Neuronal stem cell (in vitro differentiated cells): ENCODE measurements around the gene UNC13C.

Experiments used
- DNase-seq: peaks from one replicate; pipeline ENCODE4 v3.0.0-alpha.2; 2013; ENCODE audit warnings: low spot score
- H2AFZ ChIP-seq: one replicate; pipeline ENCODE4 v1.6.1; 2013; ENCODE audit warnings: mild to moderate bottlenecking, low read length, inconsistent platforms
- H2AK5ac ChIP-seq: 2 replicates; pipeline ENCODE4 v1.6.1; 2013; ENCODE audit warnings: low read depth, mild to moderate bottlenecking, inconsistent platforms, low read length, moderate library complexity, mixed read lengths
- H2BK120ac ChIP-seq: 2 replicates; pipeline ENCODE4 v1.6.1; 2013; ENCODE audit warnings: low read depth, mild to moderate bottlenecking, inconsistent platforms, low read length, moderate library complexity, mixed read lengths
- H2BK12ac ChIP-seq: one replicate; pipeline ENCODE4 v1.6.1; 2013; ENCODE audit warnings: low read length, inconsistent platforms
- H2BK15ac ChIP-seq: 2 replicates; pipeline ENCODE4 v1.6.1; 2013; ENCODE audit warnings: mild to moderate bottlenecking, low read length, inconsistent platforms, mixed read lengths
- H2BK5ac ChIP-seq: one replicate; pipeline ENCODE4 v1.6.1; 2013; ENCODE audit warnings: inconsistent platforms, mild to moderate bottlenecking, low read length, moderate library complexity
- H3K14ac ChIP-seq: one replicate; pipeline ENCODE4 v1.6.1; 2013; ENCODE audit warnings: low read length, inconsistent platforms
- H3K18ac ChIP-seq: 2 replicates; pipeline ENCODE4 v1.6.1; 2013; ENCODE audit warnings: low read length, inconsistent platforms
- H3K23ac ChIP-seq: 2 replicates; pipeline ENCODE4 v1.6.1; 2013; ENCODE audit warnings: low read depth, mild to moderate bottlenecking, mixed read lengths, low read length, inconsistent platforms; ENCODE audit not compliant: poor library complexity
- H3K27ac ChIP-seq: replicated peaks from 3 replicates; pipeline ENCODE4 v1.5.1; 2013; ENCODE audit warnings: low read length, inconsistent platforms
- H3K27me3 ChIP-seq, 3 experiments: 2 replicates each; pipeline ENCODE4 v1.6.1; 2013; ENCODE audit warnings: low read length in 3 of 3, mild to moderate bottlenecking in 2 of 3, inconsistent platforms in 1 of 3, low read depth in 1 of 3, mixed read lengths in 1 of 3, moderate library complexity in 1 of 3; ENCODE audit not compliant: control insufficient read depth in 3 of 3, insufficient read depth in 3 of 3
- H3K36me3 ChIP-seq, 2 donors: replicated peaks in 1 of 2; 2 replicates each; pipeline ENCODE4 v1.6.1; 2013; ENCODE audit warnings: low read length in 2 of 2; ENCODE audit not compliant: control insufficient read depth in 2 of 2, insufficient read depth in 2 of 2
- H3K4ac ChIP-seq: 2 replicates; pipeline ENCODE4 v1.6.1; 2013; ENCODE audit warnings: inconsistent platforms, mild to moderate bottlenecking, low read length, moderate library complexity
- H3K4me1 ChIP-seq, 2 donors: 1 replicate in 1 of 2; 2 replicates in 1 of 2; pipeline ENCODE4 v1.6.1; 2013; ENCODE audit warnings: low read length in 2 of 2, low read depth in 1 of 2; ENCODE audit not compliant: control insufficient read depth in 2 of 2, insufficient read depth in 1 of 2
- H3K4me2 ChIP-seq: one replicate; pipeline ENCODE4 v1.6.1; 2013; ENCODE audit warnings: mild to moderate bottlenecking, low read length, inconsistent platforms; ENCODE audit not compliant: insufficient read depth, poor library complexity, severe bottlenecking
- H3K4me3 ChIP-seq, 2 donors: 2 replicates each; pipeline ENCODE4 v1.5.1; 2013; ENCODE audit warnings: low read length in 2 of 2, mild to moderate bottlenecking in 2 of 2, inconsistent platforms in 1 of 2, moderate library complexity in 1 of 2
- H3K79me1 ChIP-seq: one replicate; pipeline ENCODE4 v1.6.1; 2013; ENCODE audit warnings: low read depth, mild to moderate bottlenecking, inconsistent platforms, low read length, moderate library complexity
- H3K9ac ChIP-seq: one replicate; pipeline ENCODE4 v1.6.1; 2013; ENCODE audit warnings: mild to moderate bottlenecking, low read depth, low read length, inconsistent platforms; ENCODE audit not compliant: poor library complexity
- H3K9me3 ChIP-seq, 2 donors: replicated peaks in 1 of 2; 2 replicates each; pipeline versions ENCODE3 to v1.6.1; 2013; ENCODE audit warnings: low read length in 2 of 2, mild to moderate bottlenecking in 2 of 2, inconsistent platforms in 1 of 2, low read depth in 1 of 2, mixed read lengths in 1 of 2, moderate library complexity in 1 of 2; ENCODE audit not compliant: control insufficient read depth in 2 of 2, insufficient read depth in 1 of 2
- H4K8ac ChIP-seq: one replicate; pipeline ENCODE4 v1.6.1; 2013; ENCODE audit warnings: low read depth, mild to moderate bottlenecking, inconsistent platforms, low read length, moderate library complexity
- H4K91ac ChIP-seq: one replicate; pipeline ENCODE4 v1.6.1; 2013; ENCODE audit warnings: low read length, low read depth, mild to moderate bottlenecking, inconsistent platforms; ENCODE audit not compliant: poor library complexity
- WGBS, 2 donors: extraction: QIAGEN DNeasy Blood & Tissue Kit; methylation state at CpG; one replicate each; pipeline ENCODE4 v1.1.7; 2013; ENCODE audit warnings: missing lambda C conversion rate in 2 of 2, mixed read lengths in 1 of 2; ENCODE audit not compliant: insufficient read length in 2 of 2, insufficient replicate concordance in 1 of 2; ENCODE audit errors: extremely low coverage in 2 of 2; 5-methylcytosine and 5-hydroxymethylcytosine counted together

The UNC13C gene

GRCh38 chr15:54388746-54389145 is 410.5 kb downstream of the UNC13C start:
- no CpG with 5 or more reads among the region's 1 CpG for WGBS, 2 donors
- Histone ChIP-seq H3K9me3 (no peaks in the 10 kb centered on the region), H3K4ac (no peak overlapping the region)

GRCh38 chr15:54410481-54410880 is 432.2 kb downstream of the UNC13C start:
- H3K27ac ChIP-seq = no peak overlapping the region
- H3K18ac ChIP-seq = no peak overlapping the region
- H3K4ac ChIP-seq = no peak overlapping the region
- H2BK12ac ChIP-seq = no peak overlapping the region
- no peak overlapping the region for H3K14ac ChIP-seq
- H2BK15ac ChIP-seq = no peak overlapping the region
- H2BK120ac ChIP-seq = no peak overlapping the region
- no peak overlapping the region for H2BK5ac ChIP-seq
- no peak overlapping the region for H2AK5ac ChIP-seq
- H3K4me1 ChIP-seq = no peaks in the 10 kb centered on the region
- H3K4me3 ChIP-seq = no peak overlapping the region
- no CpG with 5 or more reads among the region's 2 CpGs for WGBS, 2 donors
- no peak overlapping the region for H3K4me2 ChIP-seq
- no peak overlapping the region for H3K9ac ChIP-seq
- H3K79me1 ChIP-seq = no peaks in the 10 kb centered on the region
- no peaks in the 10 kb centered on the region for H3K9me3 ChIP-seq
- DNase-seq = no peak
- no peaks in the 10 kb centered on the region for H3K27me3 ChIP-seq
- no peaks in the 10 kb centered on the region for H3K36me3 ChIP-seq
- H2AFZ ChIP-seq = no peak overlapping the region
- no peak overlapping the region for H3K23ac ChIP-seq
- no peak overlapping the region for H4K91ac ChIP-seq
- H4K8ac ChIP-seq = no peak overlapping the region

More at GRCh38 chr15:54388746-54389145, 410.5 kb downstream of the UNC13C start:
- DNase-seq = no peak
- no peak overlapping the region for H3K4me3 ChIP-seq
- no peak overlapping the region for H4K91ac ChIP-seq
- H3K27ac ChIP-seq = no peak overlapping the region
- no peaks in the 10 kb centered on the region for H3K4me1 ChIP-seq
- no peak overlapping the region for H3K4me2 ChIP-seq
- no peak overlapping the region for H3K23ac ChIP-seq
- H2BK12ac ChIP-seq = no peak overlapping the region
- no peak overlapping the region for H2BK15ac ChIP-seq
- no peak overlapping the region for H4K8ac ChIP-seq
- H3K18ac ChIP-seq = no peak overlapping the region
- H3K27me3 ChIP-seq = no peaks in the 10 kb centered on the region
- no peaks in the 10 kb centered on the region for H3K79me1 ChIP-seq
- H2AK5ac ChIP-seq = no peak overlapping the region
- no peaks in the 10 kb centered on the region for H3K36me3 ChIP-seq
- H2AFZ ChIP-seq = no peak overlapping the region
- H2BK120ac ChIP-seq = no peak overlapping the region
- no peak overlapping the region for H2BK5ac ChIP-seq
- H3K14ac ChIP-seq = no peak overlapping the region
- H3K9ac ChIP-seq = no peak overlapping the region

DNA sequence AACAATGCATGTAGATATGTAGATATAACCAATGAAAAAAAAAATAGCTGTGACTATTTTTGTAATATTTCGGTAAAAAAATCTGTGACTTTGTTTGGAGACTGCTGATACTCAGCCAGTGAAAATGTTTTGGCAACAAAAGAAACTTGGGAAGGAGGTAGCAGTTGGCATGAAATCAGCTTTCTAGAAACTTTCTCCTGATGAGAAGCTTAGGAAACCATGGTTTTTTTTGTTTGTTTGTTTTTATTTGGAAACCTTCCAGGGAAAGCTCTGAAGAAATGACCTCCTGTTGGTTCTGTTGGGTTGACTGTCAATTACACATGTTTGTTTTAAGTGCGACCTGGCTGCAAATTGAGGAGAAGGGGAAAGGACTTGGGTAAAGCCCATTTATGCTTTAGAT is 445.9 kb downstream of the UNC13C start:
- Histone ChIP-seq H2BK5ac (no peak overlapping the region), H3K23ac (no peak overlapping the region), H4K91ac (no peak overlapping the region), H3K9ac (no peak overlapping the region), H2BK12ac (no peak overlapping the region), H3K27ac (no peak overlapping the region), H3K4me1 (no peaks in the 10 kb centered on the region), H3K36me3 (no peaks in the 10 kb centered on the region), H3K9me3 (peaks cover 0 to 1% of the 10 kb centered on the region in 2 donors), H3K14ac (no peak overlapping the region), H3K79me1 (no peaks in the 10 kb centered on the region), H2BK15ac (no peak overlapping the region), H2AFZ (no peak overlapping the region), H2AK5ac (no peak overlapping the region), H3K4ac (no peak overlapping the region), H3K4me2 (no peak overlapping the region), H4K8ac (no peak overlapping the region), H3K18ac (no peak overlapping the region), H3K27me3 (no peaks in the 10 kb centered on the region), H2BK120ac (no peak overlapping the region), H3K4me3 (no peak overlapping the region)
- WGBS, 2 donors = no CpG with 5 or more reads among the region's 2 CpGs
- no peak for DNase-seq

- Histone ChIP-seq H4K8ac (no peak overlapping the region), H2BK12ac (no peak overlapping the region), H2BK120ac (no peak overlapping the region), H2BK5ac (no peak overlapping the region), H3K9ac (no peak overlapping the region), H3K27ac (no peak overlapping the region), H3K14ac (no peak overlapping the region), H3K4me1 (no peaks in the 10 kb centered on the region), H3K4me2 (no peak overlapping the region), H3K4me3 (no peak overlapping the region), H3K18ac (no peak overlapping the region), H3K9me3 (no peaks in the 10 kb centered on the region), H2AFZ (no peak overlapping the region), H3K36me3 (no peaks in the 10 kb centered on the region), H2AK5ac (no peak overlapping the region), H2BK15ac (no peak overlapping the region), H3K27me3 (no peaks in the 10 kb centered on the region), H3K4ac (no peak overlapping the region), H3K23ac (no peak overlapping the region), H4K91ac (no peak overlapping the region), H3K79me1 (no peaks in the 10 kb centered on the region)
- DNase-seq = no peak
- no CpG with 5 or more reads among the region's 4 CpGs for WGBS, 2 donors
These were observed 450.4 kb downstream of the UNC13C start for GRCh38 chr15:54428596-54428995.
